Central memory CD4-positive, alpha-beta T cell (primary cell): ENCODE measurements around the gene AAK1.
"Not testable (repeated sequence)": the region's sequence is repeated elsewhere in the genome, so short reads cannot be mapped to it uniquely, and the experiment has no call there.

Source experiments
- DNase-seq: peaks from one replicate; pipeline ENCODE4 v3.0.0; 2022

Gene AAK1

GRCh38 chr2:69597105-69597504, 46.4 kb downstream of the AAK1 start:
- no peak for DNase-seq

GRCh38 chr2:69594341-69594740, 49.2 kb downstream of the AAK1 start:
- no peak for DNase-seq

- DNase-seq: no peak
These were observed 51.0 kb downstream of the AAK1 start for GRCh38 chr2:69592511-69592910.

- no peak for DNase-seq
These were observed 53.4 kb downstream of the AAK1 start for GRCh38 chr2:69589973-69590652.

- DNase-seq: no peak
These were observed 54.6 kb downstream of the AAK1 start for GRCh38 chr2:69588945-69589344.

- DNase-seq: no peak
These were observed 55.1 kb downstream of the AAK1 start for GRCh38 chr2:69588403-69588802.

- DNase-seq: no peak
These were observed 57.5 kb downstream of the AAK1 start for GRCh38 chr2:69585855-69586555.

GRCh38 chr2:69584127-69584889, 59.2 kb downstream of the AAK1 start:
- DNase-seq: no peak

GRCh38 chr2:69583321-69583833, 60.2 kb downstream of the AAK1 start:
- DNase-seq: no peak

GRCh38 chr2:69582582-69583176, 60.9 kb downstream of the AAK1 start:
- DNase-seq: peak; percentile 27

- DNase-seq: no peak
These were observed 61.6 kb downstream of the AAK1 start for GRCh38 chr2:69581774-69582581.

GRCh38 chr2:69580486-69580885, 63.1 kb downstream of the AAK1 start:
- no peak for DNase-seq

GRCh38 chr2:69579536-69579935, 64.0 kb downstream of the AAK1 start:
- no peak for DNase-seq

GRCh38 chr2:69578198-69578540, 65.4 kb downstream of the AAK1 start:
- no peak for DNase-seq

GRCh38 chr2:69577467-69578197, 65.9 kb downstream of the AAK1 start:
- no peak for DNase-seq

- no peak for DNase-seq
These were observed 66.7 kb downstream of the AAK1 start for GRCh38 chr2:69576880-69577279.

GRCh38 chr2:69575926-69576325, 67.6 kb downstream of the AAK1 start:
- DNase-seq: no peak

- DNase-seq: not testable (repeated sequence)
These were observed 68.2 kb downstream of the AAK1 start for GRCh38 chr2:69575371-69575770.

- DNase-seq: no peak
These were observed 70.9 kb downstream of the AAK1 start for GRCh38 chr2:69572641-69573040.

GRCh38 chr2:69571189-69571588, 72.3 kb downstream of the AAK1 start:
- peak; percentile 12 for DNase-seq

GRCh38 chr2:69570474-69570873, 73.1 kb downstream of the AAK1 start:
- DNase-seq: no peak

GRCh38 chr2:69567909-69568300, 75.6 kb downstream of the AAK1 start:
- DNase-seq: no peak
